RKO (cell line): ENCODE measurements around the gene FSCB.
"Not testable (repeated sequence)": the region's sequence is repeated elsewhere in the genome, so short reads cannot be mapped to it uniquely, and the experiment has no call there.

Experiments
- DNase-seq: peaks from one replicate; pipeline ENCODE4 v3.0.0-alpha.2; 2016; ENCODE audit warnings: low spot score

Gene FSCB

DNA sequence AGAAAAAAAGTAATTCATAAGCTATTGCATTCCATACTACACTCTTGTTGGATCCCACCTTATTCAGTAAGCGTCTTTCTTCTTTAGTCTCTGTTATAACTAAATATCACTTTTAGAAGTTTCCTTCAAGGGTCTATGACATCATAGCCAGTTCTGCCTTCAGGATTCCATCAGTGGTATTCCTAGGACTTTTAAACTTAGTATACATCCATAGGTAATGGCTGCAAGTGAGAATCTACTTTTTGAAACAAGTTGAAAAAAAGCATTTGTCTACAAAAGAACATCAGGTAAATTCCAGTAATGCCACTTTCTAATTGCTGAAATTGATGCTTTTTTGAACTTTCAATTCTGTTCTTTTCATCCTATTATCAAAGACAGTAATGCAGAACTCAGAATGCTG is at the start of gene FSCB:
Gene FSCB (minus strand): TSS at position 101 of the 400 bp plus-strand sequence. CDS start 296 bp downstream, outside the sequence.
- DNase-seq, result no peak

GRCh38 chr14:44531658-44532057 is 24.6 kb upstream of the FSCB start:
- peak; percentile 52 for DNase-seq

DNA sequence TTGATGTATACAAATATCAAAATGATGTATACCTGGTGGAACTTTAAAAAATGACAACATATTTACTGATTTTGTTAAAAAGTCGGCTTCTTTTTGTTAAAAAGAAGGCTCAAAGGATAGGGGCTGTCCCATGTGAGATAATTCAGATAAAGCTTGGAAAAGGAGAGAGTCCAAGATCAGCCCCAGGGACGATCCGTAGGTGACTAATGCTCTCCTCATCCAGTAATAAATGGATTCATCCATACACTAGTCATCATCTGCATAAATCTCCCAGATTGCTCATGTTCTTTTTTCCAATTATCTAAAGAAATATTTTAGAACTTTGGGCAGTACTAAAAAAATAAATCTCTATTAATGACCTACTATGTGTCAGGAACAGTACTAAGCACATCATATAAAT is 23.4 kb upstream of the FSCB start:
- peak; percentile 44 for DNase-seq

DNA sequence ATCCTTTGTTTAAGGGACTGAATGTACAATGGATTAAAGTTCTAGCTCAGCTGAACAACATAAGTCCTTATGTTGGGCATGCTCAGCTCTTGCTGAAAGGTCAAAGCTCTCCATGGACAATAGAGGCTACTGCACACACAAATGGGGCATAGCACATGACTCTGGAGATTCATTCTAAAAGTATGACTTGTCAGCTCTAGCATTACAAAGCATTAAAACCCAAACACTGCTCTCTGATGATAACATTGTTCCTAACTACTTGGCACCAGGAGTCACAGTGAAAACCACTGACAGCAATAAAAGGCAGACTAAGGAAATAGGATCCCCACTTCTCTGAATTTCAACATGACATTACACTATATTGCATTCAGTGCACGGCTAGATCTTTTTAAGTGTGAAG is 21.9 kb upstream of the FSCB start:
- DNase-seq, result peak; percentile 33

- DNase-seq, result no peak
These were observed 21.1 kb upstream of the FSCB start for GRCh38 chr14:44528180-44528579.

GRCh38 chr14:44525237-44525636 is 18.2 kb upstream of the FSCB start:
- DNase-seq, result no peak

GRCh38 chr14:44515668-44516067 is 8.6 kb upstream of the FSCB start:
- not testable (repeated sequence) for DNase-seq

DNA sequence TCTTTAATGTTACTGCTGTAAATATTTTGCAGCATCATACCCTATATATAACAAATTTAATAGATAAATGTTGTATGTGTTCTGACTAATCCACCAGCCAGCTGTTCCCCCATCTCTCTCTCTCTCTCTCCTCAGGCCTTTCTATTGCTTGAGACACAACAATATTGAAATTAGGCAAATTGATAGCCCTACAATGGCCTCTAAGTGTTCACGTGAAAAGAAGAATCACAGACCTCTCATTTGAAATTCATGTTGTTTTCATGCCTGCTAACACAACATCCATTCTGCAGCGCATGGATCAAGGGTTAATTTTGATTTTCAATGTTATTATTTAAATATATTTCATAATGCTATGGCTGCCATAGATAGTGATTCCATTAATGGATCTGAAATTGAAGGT is 1.8 kb upstream of the FSCB start:
- DNase-seq, result no peak

DNA sequence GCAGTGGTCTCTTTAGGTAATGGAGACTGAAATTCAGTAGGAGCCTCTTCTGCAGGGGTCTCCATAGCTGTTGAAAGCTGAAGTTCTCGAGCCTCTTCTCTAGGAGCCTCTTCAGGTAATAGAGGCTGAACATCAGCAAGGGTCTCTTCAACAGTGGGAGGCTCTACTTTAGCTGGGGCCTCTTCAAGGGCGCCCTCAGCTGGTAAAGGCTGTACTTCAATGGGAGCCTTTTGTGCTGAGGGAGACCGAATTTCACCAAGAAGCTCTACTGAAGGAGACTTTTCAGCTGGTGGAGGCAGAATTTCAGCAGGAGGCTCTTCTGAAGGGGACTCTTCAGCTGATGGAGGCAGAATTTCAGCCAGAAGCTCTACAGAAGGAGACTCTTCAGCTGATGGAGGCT is 1.5 kb downstream of the FSCB start:
- no peak for DNase-seq

DNA sequence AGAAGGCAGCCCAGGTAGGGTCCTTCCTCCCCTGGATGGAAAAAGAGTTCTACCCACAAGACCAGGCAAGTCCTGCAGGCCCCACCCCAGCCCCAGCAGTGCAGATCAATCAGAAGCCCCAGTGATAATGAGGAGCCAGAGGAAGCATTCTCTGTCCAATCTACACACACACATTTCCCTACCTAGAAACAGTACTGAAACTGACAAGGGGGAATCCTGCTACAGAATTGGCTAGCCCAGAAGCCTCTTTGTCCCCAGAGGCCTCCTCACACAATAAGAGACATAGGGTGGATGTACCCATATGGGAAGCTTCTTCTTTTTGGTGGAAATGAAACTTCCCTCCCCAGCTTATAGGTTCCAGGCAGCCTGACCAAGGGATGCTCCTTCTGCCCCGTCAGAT is 9.9 kb downstream of the FSCB start:
- no peak for DNase-seq

DNA sequence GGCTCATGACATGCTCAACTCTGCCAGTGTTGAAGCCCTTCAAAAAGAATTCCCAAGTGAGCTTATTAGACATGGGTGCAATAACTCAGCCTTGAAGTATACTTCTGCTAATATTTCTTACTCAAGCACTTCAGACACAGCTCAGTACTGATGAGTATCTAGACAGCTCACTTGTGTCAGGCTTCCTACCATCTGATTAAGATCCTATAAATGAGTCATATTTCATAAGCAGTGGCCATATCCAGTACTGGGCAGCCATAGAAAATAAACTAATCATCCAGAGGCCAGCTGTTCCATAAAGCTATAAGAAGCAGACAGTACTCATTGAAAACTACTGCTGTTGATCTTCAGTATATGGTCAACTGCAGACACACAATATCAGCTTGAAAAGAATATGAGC is 12.9 kb downstream of the FSCB start:
- peak; percentile 58 for DNase-seq

DNA sequence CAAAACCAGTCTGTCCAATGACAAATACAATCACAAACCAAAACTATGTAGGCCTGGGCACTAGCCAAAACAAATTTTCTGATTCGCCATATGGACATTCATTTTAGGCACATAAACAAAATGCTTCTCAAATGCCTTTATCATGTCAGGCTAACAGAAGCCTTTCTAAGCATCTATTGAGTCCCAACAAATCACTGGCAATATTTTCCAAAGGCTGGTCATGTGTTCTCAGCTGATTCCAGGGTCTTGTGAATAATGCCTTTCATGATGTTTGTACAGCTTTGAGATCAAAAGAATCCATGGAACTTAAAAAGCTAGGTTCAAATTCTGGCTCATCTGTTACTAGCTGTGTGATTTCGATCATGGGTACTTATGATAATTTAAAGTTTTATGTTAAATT is 16.1 kb downstream of the FSCB start:
- no peak for DNase-seq

GRCh38 chr14:44477953-44478352 is 29.1 kb downstream of the FSCB start:
- DNase-seq, result no peak

- DNase-seq, result no peak
These were observed 38.3 kb downstream of the FSCB start for GRCh38 chr14:44468771-44469170.

- DNase-seq, result no peak
These were observed 43.6 kb downstream of the FSCB start for GRCh38 chr14:44463356-44464004.

DNA sequence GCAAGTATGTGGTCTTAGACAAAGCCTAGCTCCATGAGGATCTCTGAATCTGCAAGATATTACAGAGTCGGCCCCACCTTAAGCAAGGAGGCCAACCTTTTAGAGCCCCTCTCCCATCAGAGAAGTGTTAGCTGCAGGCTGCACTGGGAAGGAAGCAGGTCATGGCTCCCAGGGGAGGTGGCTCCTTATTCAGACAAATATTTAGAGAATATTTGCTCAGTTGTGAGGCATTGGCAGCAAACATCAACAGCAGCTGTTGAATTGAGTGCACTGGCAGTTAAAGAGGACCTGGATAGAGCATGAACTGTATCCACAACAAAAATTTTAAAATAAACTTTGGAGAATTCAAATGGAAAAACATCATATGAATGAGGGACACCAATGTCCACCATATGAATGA is 44.7 kb downstream of the FSCB start:
- no peak for DNase-seq

DNA sequence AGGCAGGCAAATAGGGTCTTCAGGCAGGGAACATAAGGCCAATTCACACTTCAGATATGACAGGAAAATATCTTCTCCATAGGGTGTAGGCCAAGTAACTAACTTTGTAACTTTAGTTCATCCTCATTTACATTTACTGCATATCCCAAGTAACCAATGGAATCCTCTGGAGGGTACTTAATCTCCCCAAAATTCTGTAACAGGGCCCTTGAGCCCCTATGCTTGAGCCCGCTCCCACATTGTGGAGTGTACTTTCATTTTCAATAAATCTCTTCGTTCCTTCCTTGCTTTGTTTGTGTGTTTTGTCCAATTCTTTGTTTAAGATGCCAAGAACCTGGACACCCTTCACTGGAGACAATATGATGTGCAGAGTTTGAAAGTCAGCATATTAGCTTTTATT is 45.3 kb downstream of the FSCB start:
- no peak for DNase-seq
